ENCODE measurements around the gene TMEM120B.
"Not testable (repeated sequence)": the region's sequence is repeated elsewhere in the genome, so short reads cannot be mapped to it uniquely, and the experiment has no call there.

The TMEM120B gene

DNA sequence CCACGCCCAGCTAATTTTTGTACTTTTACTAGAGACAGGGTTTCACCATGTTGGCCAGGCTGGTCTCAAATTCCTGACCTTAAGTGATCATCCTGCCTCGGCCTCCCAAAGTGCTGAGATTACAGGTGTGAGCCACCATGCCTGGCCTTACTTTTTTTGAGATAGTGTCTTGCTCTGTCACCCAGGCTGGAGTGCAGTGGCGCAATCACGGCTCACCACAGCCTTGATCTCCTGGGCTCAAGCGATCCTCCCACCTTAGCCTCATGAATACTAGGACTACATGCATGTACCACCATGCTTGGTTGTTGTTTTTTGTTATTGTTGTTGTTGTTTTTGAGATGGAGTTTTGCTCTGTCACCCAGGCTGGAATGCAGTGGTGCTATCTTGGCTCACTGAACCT, 33.0 kb downstream of the TMEM120B start:
- not testable (repeated sequence) for DNase-seq (ENCODE audit: low spot score)

DNA sequence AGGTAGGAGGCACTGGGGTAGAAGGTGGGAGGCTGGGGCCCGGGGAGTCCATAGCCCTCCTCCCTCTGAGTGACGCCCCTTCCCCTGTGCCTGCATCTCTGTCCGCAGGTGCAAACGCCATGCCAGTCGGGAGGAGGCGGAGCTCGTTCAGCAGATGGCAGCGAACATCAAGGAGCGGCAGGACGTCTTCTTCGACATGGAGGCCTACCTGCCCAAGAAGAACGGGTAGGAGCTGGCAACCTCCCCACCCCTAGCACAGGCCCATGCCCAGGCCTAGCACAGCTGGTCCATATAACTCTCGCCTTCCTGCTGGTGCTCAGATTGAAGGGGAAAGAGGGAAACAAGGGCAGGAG, 35.6 kb downstream of the TMEM120B start:
- DNase-seq (ENCODE audit: low spot score) = no peak

DNA sequence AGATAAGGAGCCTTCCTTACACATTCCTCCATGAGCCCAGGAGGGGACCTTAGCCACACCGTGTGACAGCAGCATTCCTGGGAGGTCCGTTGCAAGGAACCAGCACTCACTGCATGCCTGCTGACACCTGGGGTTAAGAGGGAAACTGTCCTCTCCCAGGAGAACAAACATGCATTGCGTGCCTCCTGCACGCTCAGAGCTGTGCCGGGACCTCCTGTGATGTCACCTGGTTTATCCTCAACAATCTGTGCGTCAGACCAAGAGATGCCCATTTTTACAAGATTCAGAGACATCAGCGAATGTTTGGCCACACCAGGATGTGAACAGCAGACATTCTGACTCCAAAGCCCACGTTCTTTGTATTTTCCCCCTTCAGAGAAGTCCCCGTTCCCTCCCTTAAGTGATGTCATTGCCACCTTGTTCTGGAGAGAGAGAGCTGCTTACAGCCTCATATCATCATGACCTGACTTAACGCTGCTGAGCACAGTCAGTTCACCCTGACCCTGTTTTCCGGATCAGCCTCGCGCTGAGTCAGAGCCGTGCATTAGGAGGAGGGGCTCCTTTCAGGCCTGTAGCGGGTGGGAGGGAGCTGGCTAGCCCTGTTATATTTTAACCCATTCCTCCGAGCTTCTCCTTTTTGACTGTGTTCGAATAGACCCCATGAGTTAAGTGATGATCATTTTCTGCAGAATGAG, 36.2 kb downstream of the TMEM120B start:
- DNase-seq (ENCODE audit: low spot score) = no peak

DNA sequence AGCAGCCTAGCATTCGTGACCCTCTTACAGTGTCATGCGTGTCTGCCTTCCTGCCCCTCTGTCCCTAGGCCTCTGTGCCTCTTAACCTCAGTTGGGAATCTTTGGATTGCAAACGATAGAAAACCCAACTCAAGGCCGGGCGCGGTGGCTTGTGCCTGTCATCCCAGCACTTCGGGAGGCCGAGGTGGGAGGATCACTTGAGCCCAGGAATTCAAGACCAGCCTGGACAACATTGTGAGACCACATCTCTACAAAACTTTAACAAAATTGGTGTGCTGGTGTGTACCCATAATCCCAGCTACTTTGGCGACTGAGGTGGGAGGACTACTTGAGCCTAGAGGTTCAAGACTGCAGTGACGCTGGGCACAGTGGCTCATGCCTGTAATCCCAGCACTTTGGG, 36.7 kb downstream of the TMEM120B start:
- no peak for DNase-seq (ENCODE audit: low spot score)

DNA sequence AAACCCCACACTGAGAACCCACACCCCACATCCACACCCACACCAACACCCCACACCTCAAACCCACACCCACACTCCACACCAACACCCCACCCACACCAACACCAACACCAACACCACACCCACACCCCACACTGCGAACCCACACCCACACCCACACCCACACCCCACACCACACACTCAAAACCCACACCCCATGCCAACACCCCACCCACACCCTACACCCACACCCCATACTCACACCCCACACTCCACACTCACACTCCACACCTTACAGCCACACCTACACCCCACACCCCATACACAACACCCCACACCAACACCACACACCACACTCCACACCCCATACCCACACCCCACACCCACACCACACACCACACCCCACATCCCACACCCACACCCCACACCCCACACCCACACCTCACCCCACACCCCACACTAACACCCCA, 38.0 kb downstream of the TMEM120B start:
- DNase-seq (ENCODE audit: low spot score) = no peak

DNA sequence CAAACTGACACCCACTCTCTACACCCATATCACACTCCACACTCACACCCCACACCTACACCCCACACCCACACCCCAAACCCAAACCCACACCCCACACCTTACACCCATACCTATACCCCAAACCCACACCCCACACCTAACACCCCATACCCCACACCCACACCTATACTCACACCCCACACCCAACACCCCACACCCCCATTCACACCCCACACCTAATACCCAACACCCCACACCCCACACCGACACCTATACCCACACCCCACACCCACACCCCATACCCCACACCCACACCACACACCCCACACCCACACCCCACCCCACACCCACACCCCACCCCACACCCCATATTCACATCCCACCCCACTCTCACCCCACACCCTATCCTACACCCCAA, 38.5 kb downstream of the TMEM120B start:
- no peak for DNase-seq (ENCODE audit: low spot score)

DNA sequence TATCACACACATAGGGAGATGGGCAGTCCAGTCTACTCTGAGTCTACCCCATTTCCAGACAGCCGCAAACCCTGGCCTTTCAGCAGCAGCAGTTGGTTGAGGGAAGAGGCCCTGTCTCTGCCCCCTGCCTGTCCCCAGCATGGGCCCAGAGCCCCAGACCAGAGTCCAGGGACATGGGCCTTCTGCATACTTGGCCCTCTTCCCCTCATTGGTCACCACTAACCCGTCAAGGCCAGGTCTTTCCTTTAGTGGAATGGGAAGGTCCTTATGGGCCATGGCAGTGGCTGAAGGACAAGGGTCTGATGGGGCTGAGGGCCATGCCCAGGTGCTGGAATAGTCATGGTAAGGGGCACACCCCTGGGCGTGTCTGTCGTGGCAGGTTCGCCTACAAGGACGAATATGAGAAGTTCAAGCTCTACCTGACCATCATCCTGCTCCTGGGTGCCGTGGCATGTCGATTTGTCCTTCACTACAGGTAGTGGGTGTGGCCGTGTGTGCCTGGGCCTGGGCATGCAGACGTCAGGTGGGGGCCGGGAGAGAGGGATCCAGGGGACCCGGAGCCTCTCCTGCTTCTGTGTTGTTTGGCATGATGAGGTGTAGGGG, 39.3 kb downstream of the TMEM120B start:
- DNase-seq (ENCODE audit: low spot score) = no peak

DNA sequence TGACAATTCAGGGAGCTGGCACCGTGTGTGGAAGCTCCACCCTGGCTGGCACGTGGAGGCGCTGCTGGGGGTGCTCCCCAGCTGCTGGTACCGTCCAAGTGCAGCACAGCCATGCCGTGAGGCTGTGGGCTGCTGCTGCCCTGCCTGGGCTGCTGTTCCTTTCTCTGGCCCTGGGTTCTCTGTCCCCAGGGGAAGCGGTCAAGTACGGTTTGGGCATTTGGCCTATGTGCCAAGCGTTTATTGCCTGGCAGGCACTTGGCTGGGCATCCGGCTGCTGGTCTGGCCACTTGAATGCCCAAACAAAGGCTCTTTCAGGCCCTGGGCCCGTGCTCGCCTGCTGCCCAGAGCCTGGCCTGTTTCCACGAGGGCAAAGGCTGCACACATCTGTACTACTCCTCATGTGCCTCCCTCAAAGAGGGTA, 41.3 kb downstream of the TMEM120B start:
- no peak for DNase-seq (ENCODE audit: low spot score)

DNA sequence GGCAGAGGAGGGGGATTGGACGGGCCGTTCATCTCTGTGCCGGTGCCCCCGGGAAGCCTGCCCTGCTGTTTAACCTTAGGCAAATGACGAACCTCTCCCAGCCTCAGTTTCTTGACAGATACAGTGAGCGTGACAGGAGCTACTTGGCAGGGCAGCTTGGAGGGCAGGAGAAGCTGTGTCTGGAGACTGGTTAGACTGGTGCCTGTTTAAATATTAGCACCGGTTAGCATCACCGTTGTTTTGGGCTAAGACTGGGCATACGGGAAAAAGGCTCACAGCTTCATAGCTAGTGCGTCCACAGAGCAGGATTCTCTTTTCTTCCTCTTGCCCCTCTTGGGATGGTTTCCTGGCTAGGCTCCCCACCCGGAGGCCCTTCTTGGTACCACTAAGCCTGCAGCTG, 42.3 kb downstream of the TMEM120B start:
- DNase-seq (ENCODE audit: low spot score) = no peak

DNA sequence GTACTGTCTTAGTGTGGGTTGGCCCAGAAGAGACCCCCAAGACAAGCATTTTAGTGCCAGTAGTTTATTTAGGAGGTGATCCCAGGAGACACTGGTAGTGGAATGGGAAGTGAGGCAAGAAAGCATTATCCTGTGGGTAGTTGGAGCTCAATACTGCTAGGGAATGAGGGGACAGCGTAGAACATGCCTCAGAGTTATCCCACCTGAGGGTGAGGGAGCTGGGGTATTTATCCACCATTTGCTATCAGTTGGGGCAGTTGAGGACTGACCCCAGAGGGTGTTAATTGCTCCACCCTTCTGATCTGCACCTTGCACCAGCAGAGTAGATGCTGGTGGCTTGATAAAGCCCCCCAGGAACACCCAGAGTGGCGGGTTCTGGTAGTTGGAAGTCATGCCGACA, 43.0 kb downstream of the TMEM120B start:
- no peak for DNase-seq (ENCODE audit: low spot score)

DNA sequence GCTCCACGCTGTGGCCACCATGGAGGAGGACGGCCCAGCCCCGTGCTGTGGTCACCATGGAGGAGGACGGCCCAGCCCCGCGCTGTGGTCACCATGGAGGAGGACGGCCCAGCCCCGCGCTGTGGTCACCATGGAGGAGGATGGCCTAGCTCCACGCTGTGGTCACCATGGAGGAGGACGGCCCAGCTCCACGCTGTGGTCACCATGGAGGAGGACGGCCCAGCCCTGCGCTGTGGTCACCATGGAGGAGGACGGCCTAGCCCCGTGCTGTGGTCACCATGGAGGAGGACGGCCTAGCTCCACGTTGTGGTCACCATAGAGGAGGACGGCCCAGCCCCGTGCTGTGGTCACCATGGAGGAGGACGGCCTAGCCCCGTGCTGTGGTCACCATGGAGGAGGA, 46.0 kb downstream of the TMEM120B start:
- not testable (repeated sequence) for DNase-seq (ENCODE audit: low spot score)

DNA sequence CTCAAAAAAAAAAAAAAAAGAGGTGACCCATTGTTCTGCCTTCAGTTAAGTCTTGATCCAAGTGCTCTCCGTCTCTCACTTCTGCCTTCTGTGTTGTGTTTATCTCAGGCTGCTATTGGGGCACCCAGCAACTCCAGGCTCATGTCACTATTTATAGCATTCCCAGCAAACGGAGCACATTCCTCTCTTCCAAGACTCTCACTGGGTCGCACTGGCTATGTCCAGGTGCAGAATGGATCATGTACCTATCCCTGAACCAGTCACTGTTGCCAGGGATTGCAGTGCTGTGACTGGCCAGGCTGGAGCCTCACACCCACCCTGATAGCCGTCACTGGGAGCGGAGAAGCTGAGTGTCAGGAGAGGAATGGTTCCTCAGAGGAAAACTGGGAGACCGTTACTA, 49.7 kb downstream of the TMEM120B start:
- no peak for DNase-seq (ENCODE audit: low spot score)

DNA sequence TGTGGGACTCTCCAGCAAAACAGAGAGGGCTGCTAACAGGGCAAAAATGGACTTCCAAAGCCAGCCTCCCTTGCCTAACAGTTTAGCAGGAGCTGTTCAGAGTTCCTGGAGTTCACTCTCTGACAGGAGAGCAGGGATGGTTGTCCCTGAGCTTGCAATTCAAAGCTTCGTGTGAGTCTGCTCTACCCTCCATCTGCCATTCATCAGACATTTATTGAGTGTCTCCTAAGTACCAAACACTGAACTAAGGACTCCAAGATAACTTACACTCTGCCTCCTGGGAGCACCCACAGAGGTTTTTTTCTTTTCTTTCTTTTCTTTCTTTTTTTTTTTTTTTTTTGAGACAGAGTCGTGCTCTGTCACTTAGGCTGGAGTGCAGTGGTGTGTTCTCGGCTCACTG, 52.3 kb downstream of the TMEM120B start:
- no peak for DNase-seq (ENCODE audit: low spot score)

DNA sequence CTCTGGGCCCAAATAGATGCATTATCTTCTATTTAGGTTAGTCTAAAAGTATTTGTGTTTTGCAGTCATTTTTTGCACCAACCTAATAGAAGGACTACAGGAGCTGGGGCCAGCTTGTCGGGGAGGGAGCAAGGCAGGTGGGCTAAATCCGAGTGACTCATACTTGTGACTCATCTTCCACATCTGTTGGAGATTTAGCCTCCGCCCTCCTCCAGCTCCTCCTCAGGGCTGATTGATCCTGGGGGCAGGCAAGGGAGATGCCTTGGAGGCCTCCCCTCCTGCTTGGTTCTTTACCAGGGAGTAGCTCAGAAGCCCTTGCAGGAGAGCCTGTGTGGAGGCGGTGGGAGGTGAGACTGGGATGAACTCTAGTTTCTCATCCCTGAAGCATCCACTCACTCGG, 53.0 kb downstream of the TMEM120B start:
- no peak for DNase-seq (ENCODE audit: low spot score)

DNA sequence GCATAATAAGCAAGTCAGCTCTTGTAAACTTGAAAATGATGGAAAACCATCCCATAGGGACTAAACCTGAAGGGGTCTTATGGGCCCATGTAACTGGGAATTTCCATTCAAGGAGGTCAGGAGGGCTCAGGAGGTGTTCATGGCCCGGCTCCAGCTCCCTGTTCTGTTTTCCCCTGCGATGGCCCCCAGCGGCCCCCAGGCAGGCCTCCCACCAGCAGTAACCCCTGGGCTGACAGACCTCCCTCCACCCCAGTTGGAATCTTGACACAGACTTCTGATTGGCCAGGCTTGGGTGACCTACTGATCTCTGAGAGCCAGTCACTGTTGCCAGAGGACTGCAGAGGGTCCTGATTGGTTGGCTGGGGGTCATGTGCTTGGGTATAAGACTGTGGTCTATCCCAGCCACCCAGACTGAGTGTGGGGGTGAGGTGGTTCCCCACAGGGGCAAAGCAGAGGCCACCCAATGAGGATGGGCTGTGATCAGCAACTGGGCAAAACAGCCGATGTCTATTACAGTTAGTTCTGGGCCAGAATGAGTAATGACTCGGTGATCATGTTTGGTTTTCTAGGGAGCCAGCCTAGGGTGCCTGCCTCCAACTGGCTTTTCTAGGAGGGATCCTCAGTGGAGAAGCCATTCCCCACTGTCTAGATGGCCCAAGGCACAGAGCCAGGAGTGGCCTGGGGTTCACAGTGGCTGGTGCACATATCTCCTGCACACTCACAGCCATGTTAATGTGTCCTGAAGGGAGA, 53.9 kb downstream of the TMEM120B start:
- DNase-seq (ENCODE audit: low spot score) = no peak

DNA sequence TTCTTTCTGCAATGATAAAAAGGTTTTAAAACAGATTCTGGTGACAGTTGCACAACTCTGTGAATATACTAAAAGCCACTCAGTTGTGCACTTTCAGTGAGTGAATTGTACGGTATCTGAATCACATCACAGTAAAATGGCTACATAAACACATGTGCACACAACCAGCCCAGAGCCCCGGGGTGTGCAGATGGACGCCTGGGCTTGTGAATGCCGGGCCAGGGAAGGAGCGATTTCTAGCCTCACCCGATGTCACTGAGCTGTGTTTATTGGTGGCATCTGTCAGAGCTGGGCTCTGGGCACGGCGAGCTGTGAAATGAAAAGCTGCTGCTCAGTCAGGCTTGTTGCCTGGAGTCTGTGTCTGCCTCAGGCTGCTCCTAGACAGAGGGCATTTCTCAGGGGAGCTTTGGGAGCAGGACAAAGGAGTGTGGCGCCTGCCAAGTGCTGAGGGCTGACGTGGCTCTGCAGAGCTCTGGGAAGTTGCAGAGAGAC, 55.0 kb downstream of the TMEM120B start:
- DNase-seq (ENCODE audit: low spot score) = no peak

DNA sequence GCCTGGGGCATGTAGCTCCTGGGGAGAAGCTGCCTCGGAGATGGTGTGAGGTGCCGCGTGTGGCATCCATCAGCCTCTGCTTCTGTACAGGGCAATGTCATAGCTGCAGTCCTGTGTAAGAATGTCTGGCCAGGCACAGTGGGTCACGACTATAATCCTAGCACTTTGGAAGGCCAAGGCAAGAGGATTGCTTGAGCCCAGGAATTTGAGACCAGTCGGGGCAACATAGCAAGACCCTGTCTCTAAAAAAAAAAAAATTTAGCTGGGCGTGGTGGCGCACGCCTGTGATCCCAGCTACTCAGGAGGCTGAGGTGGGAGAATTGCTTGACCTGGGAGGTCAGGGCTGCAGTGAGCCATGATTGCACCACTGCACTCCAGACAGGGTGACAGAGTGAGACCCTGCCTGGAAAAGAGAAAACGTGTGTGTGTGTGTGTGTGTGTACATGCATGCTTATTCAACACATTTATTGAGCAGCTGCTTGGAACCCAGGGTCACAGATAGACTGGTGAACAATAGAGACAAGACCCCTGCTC, 56.8 kb downstream of the TMEM120B start:
- no peak for DNase-seq (ENCODE audit: low spot score)

DNA sequence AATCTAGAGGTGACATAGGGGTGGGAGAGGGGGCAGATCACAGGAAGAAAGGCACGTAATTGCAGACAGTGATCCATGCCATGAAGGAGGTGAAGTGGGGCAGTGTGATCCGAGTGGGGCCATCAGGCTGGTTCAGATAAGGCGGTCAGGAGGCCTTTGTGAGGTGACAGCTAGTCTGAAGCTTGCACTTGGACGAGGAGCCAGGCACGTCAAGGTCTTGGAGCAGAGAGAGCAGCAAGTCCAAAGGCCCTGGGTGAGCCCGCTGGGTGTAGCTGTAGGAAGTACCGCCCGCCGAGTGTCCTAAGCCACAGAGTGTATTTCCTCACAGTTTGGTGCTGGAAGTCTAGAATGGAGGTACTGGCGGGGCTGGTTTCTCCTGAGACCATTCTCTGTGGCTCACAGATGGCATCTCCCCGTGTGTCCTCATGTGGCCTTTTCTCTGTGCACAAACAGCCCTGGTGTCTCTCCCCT, 57.3 kb downstream of the TMEM120B start:
- no peak for DNase-seq (ENCODE audit: low spot score)

DNA sequence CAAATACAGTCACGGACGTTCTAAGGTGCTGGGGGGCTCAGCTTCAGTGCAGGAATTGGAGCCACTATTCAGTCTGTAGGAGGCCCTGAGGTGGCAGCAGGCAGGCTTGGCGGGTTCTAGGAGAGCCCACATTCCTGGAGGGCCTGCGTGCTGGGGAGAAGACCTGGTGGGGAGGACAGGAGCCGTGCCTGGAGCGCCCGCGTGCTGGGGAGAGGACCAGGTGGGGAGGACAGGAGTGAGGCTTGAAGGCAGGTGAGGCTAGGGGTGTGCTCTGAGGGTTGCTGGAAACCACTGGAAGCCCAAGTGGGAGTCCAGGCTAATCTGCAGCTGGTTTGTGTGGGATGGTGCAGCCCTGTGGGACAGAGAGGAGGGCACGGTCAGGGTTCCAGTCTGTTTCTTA, 57.8 kb downstream of the TMEM120B start:
- no peak for DNase-seq (ENCODE audit: low spot score)

DNA sequence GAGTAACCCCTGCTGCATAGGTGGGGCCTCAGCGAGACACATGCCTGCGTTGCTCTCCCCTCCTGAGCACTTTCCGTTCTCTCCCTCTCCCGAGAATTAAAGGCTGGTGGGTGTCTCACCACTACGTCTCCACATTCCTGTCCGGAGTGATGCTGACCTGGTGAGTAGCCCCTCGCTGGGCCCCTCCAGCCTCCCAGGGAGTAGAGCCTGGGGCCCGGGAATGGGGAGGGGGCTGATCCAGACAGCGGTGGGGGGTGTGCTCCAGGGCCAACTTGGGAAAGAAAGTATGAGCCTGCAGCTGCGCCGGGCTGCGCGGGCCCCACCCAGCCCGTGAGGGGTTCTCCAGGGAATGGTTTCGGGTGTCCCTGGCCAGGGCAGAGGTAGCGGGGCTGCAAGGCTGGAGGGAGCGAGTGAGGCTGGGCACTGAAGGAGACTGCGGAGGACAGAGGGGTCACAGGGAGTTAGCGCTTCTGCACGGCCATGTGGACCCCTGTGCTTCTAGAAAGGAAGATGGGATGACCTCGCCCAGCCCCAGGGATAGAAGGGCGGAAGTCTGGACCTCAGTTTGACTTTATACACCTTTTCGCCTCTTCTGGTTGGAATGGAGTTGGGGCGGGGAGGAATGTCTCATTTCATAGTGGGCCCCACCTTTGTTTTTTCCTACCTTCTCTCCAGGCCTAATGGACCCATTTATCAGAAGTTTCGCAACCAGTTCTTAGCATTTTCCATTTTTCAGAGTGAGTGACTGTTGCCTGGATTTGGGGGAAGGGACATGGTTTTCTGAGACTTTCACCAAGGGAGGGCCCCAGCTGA, 58.5 kb downstream of the TMEM120B start:
- DNase-seq (ENCODE audit: low spot score) = no peak

DNA sequence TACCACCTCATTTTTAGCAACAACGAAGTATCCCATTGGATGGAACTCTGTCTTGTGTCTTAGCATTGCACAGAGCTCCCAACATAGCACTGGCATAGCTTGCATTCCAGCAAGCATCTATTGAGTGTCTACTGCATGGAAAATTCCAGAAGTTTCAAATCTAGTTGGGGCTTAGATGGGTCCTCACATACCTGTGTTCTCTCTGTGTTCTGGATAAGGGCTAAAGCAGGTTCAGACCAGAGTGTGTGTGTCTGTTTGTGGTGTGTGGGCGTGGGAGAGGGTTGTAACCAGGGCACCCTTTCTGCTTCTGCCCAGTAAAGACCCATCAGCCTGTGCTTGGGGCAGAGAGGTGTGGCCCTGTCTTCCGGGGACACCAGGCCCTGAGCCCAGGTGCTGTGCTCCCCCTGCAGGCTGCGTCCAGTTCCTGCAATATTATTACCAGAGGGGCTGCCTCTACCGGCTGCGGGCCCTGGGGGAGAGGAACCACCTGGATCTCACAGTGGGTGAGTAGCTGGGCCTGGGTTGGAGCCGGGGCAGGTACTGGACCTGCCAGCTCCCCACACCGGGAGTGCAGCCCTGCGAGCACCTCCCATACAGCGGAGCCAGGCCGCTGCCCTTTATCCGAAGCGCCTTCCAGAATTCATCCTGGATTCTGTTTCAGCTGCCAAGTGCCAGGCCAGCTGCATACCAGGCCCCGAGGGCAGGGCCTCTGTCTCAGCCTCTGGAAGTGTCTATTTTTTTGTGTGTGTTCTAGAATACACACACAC, 60.6 kb downstream of the TMEM120B start:
- peak; percentile 71 for DNase-seq (ENCODE audit: low spot score)
